ENCODE results near the gene NOP10.

Gene NOP10

GRCh38 chr15:34337557-34338306, 5.2 kb downstream of the NOP10 start, which contains the start of gene SLC12A6:
SLC12A6 (minus strand) TSS chr15:34337781; CDS start chr15:34336680, 1,101 bp downstream.
- no peaks in the 10 kb centered on the region for H3K27me3 ChIP-seq (ENCODE audit: control insufficient read depth in 1 of 2, insufficient read depth in 2 of 2, low read length in 2 of 2)
- peak within 1 kb of the TSS; percentile 77 for H3K27ac ChIP-seq (ENCODE audit: low read depth, low read length)
- H3K9me3 ChIP-seq (ENCODE audit: low read length), result no peaks in the 10 kb centered on the region
- peak within 1 kb of the TSS; percentile 76 for H3K9ac ChIP-seq (ENCODE audit: low read length)
- H3K36me3 ChIP-seq (ENCODE audit: insufficient read depth, low read length), result peaks cover 4% of the 10 kb centered on the region
- H3K4me3 ChIP-seq (ENCODE audit: low read depth in 1 of 2, low read length in 2 of 2), result peak within 1 kb of the TSS; percentile 72 to 97
- peaks cover 24% of the 10 kb centered on the region for H3K4me1 ChIP-seq (ENCODE audit: insufficient read depth, low read length)

- Histone ChIP-seq H3K36me3 (ENCODE audit: insufficient read depth, low read length) (peaks cover 4% of the 10 kb centered on the region), H3K27ac (ENCODE audit: low read depth, low read length) (peak overlapping the region; percentile 77), H3K9me3 (ENCODE audit: low read length) (no peaks in the 10 kb centered on the region), H3K9ac (ENCODE audit: low read length) (peak overlapping the region; percentile 76), H3K4me3 (ENCODE audit: low read depth in 1 of 2, low read length in 2 of 2) (peak overlapping the region; percentile 72 to 97), H3K27me3 (ENCODE audit: control insufficient read depth in 1 of 2, insufficient read depth in 2 of 2, low read length in 2 of 2) (no peaks in the 10 kb centered on the region), H3K4me1 (ENCODE audit: insufficient read depth, low read length) (peaks cover 22% of the 10 kb centered on the region)
Observed at GRCh38 chr15:34336991-34337556, 5.9 kb downstream of the NOP10 start.

- Histone ChIP-seq H3K9me3 (ENCODE audit: low read length) (no peaks in the 10 kb centered on the region), H3K27ac (ENCODE audit: low read depth, low read length) (no peak overlapping the region), H3K9ac (ENCODE audit: low read length) (peak overlapping the region; percentile 76), H3K4me1 (ENCODE audit: insufficient read depth, low read length) (peaks cover 17% of the 10 kb centered on the region), H3K27me3 (ENCODE audit: control insufficient read depth in 1 of 2, insufficient read depth in 2 of 2, low read length in 2 of 2) (no peaks in the 10 kb centered on the region), H3K36me3 (ENCODE audit: insufficient read depth, low read length) (peaks cover 4% of the 10 kb centered on the region), H3K4me3 (ENCODE audit: low read depth in 1 of 2, low read length in 2 of 2) (peak overlapping the region; percentile 72 to 97)
Observed at GRCh38 chr15:34336231-34336990, 6.5 kb downstream of the NOP10 start.

GRCh38 chr15:34335176-34336032, 7.5 kb downstream of the NOP10 start:
- H3K27ac ChIP-seq (ENCODE audit: low read depth, low read length), result no peak overlapping the region
- H3K4me3 ChIP-seq (ENCODE audit: low read depth in 1 of 2, low read length in 2 of 2), result no peak overlapping the region
- H3K27me3 ChIP-seq (ENCODE audit: control insufficient read depth in 1 of 2, insufficient read depth in 2 of 2, low read length in 2 of 2), result no peaks in the 10 kb centered on the region
- H3K9ac ChIP-seq (ENCODE audit: low read length), result no peak overlapping the region
- H3K9me3 ChIP-seq (ENCODE audit: low read length), result no peaks in the 10 kb centered on the region
- H3K4me1 ChIP-seq (ENCODE audit: insufficient read depth, low read length), result peaks cover 17% of the 10 kb centered on the region
- H3K36me3 ChIP-seq (ENCODE audit: insufficient read depth, low read length), result no peaks in the 10 kb centered on the region

GRCh38 chr15:34334672-34335071, 8.3 kb downstream of the NOP10 start:
- H3K4me1 ChIP-seq (ENCODE audit: insufficient read depth, low read length), result peaks cover 17% of the 10 kb centered on the region
- H3K36me3 ChIP-seq (ENCODE audit: insufficient read depth, low read length), result no peaks in the 10 kb centered on the region
- no peak overlapping the region for H3K9ac ChIP-seq (ENCODE audit: low read length)
- no peak overlapping the region for H3K27ac ChIP-seq (ENCODE audit: low read depth, low read length)
- no peak overlapping the region for H3K4me3 ChIP-seq (ENCODE audit: low read depth in 1 of 2, low read length in 2 of 2)
- H3K9me3 ChIP-seq (ENCODE audit: low read length), result no peaks in the 10 kb centered on the region
- H3K27me3 ChIP-seq (ENCODE audit: control insufficient read depth in 1 of 2, insufficient read depth in 2 of 2, low read length in 2 of 2), result no peaks in the 10 kb centered on the region

- Histone ChIP-seq H3K9ac (ENCODE audit: low read length) (no peak overlapping the region), H3K36me3 (ENCODE audit: insufficient read depth, low read length) (no peaks in the 10 kb centered on the region), H3K27ac (ENCODE audit: low read depth, low read length) (no peak overlapping the region), H3K27me3 (ENCODE audit: control insufficient read depth in 1 of 2, insufficient read depth in 2 of 2, low read length in 2 of 2) (no peaks in the 10 kb centered on the region), H3K9me3 (ENCODE audit: low read length) (no peaks in the 10 kb centered on the region), H3K4me3 (ENCODE audit: low read depth in 1 of 2, low read length in 2 of 2) (no peak overlapping the region), H3K4me1 (ENCODE audit: insufficient read depth, low read length) (peaks cover 17% of the 10 kb centered on the region)
Observed at GRCh38 chr15:34332553-34333120, 10.3 kb downstream of the NOP10 start.

GRCh38 chr15:34331809-34332208, 11.1 kb downstream of the NOP10 start:
- Histone ChIP-seq H3K4me1 (ENCODE audit: insufficient read depth, low read length) (peaks cover 14% of the 10 kb centered on the region), H3K27ac (ENCODE audit: low read depth, low read length) (no peak overlapping the region), H3K4me3 (ENCODE audit: low read depth in 1 of 2, low read length in 2 of 2) (no peak overlapping the region), H3K9me3 (ENCODE audit: low read length) (no peaks in the 10 kb centered on the region), H3K9ac (ENCODE audit: low read length) (no peak overlapping the region), H3K36me3 (ENCODE audit: insufficient read depth, low read length) (no peaks in the 10 kb centered on the region), H3K27me3 (ENCODE audit: control insufficient read depth in 1 of 2, insufficient read depth in 2 of 2, low read length in 2 of 2) (no peaks in the 10 kb centered on the region)

- Histone ChIP-seq H3K9me3 (ENCODE audit: low read length) (no peaks in the 10 kb centered on the region), H3K27ac (ENCODE audit: low read depth, low read length) (no peak overlapping the region), H3K36me3 (ENCODE audit: insufficient read depth, low read length) (no peaks in the 10 kb centered on the region), H3K27me3 (ENCODE audit: control insufficient read depth in 1 of 2, insufficient read depth in 2 of 2, low read length in 2 of 2) (no peaks in the 10 kb centered on the region), H3K4me3 (ENCODE audit: low read depth in 1 of 2, low read length in 2 of 2) (no peak overlapping the region), H3K4me1 (ENCODE audit: insufficient read depth, low read length) (no peaks in the 10 kb centered on the region), H3K9ac (ENCODE audit: low read length) (no peak overlapping the region)
Observed at GRCh38 chr15:34330279-34330678, 12.7 kb downstream of the NOP10 start.

- Histone ChIP-seq H3K9ac (ENCODE audit: low read length) (no peak overlapping the region), H3K4me1 (ENCODE audit: insufficient read depth, low read length) (no peaks in the 10 kb centered on the region), H3K36me3 (ENCODE audit: insufficient read depth, low read length) (no peaks in the 10 kb centered on the region), H3K4me3 (ENCODE audit: low read depth in 1 of 2, low read length in 2 of 2) (no peak overlapping the region), H3K27ac (ENCODE audit: low read depth, low read length) (no peak overlapping the region), H3K9me3 (ENCODE audit: low read length) (no peaks in the 10 kb centered on the region), H3K27me3 (ENCODE audit: control insufficient read depth in 1 of 2, insufficient read depth in 2 of 2, low read length in 2 of 2) (no peaks in the 10 kb centered on the region)
Observed at GRCh38 chr15:34329006-34329405, 13.9 kb downstream of the NOP10 start.

GRCh38 chr15:34327906-34328305, 15.0 kb downstream of the NOP10 start:
- Histone ChIP-seq H3K27ac (ENCODE audit: low read depth, low read length) (no peak overlapping the region), H3K4me1 (ENCODE audit: insufficient read depth, low read length) (no peaks in the 10 kb centered on the region), H3K36me3 (ENCODE audit: insufficient read depth, low read length) (no peaks in the 10 kb centered on the region), H3K27me3 (ENCODE audit: control insufficient read depth in 1 of 2, insufficient read depth in 2 of 2, low read length in 2 of 2) (no peaks in the 10 kb centered on the region), H3K9me3 (ENCODE audit: low read length) (no peaks in the 10 kb centered on the region), H3K4me3 (ENCODE audit: low read depth in 1 of 2, low read length in 2 of 2) (no peak overlapping the region), H3K9ac (ENCODE audit: low read length) (no peak overlapping the region)

Data from muscle layer of colon (tissue), 2 donors.